C4-2B (cell line): ENCODE results near the gene ATP5PF.

Experiments used
- H3K27ac ChIP-seq: fragments of 450-650 bp; 2 replicates; pipeline ENCODE4 v1.5.1; 2017
- ZFX ChIP-seq: fragments of 450-650 bp; IDR thresholded peaks from 2 replicates; pipeline ENCODE4 v1.6.1; 2017
- TF ChIP-seq, protein P1 (sequence below): fragments of 450-650 bp; conservative IDR thresholded peaks from 2 replicates; pipeline ENCODE4 v1.5.1; 2017; ENCODE audit warnings: mild to moderate bottlenecking

The ATP5PF gene

DNA sequence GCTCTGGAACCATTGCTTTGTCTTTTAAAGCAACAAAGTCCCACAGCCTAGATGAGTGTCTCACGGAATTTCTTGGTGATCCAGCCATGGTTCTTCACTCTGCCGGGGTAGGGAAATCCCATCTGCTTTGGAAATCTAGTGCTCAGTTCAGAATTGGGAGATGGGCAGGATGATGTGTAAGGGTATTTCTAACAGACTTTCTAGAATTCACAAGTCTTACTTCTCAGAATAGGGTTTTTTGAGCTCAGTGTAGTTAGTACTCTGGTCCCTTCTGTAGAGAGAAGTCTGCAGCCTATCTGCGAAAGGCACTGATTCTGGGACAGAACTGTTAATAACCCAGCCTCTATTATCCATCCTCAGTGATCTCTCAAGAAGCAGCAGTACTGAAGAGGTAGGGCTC is 25.4 kb upstream of the ATP5PF start:
- H3K27ac ChIP-seq: no peak overlapping the region
- TF ChIP-seq, protein P1, sequence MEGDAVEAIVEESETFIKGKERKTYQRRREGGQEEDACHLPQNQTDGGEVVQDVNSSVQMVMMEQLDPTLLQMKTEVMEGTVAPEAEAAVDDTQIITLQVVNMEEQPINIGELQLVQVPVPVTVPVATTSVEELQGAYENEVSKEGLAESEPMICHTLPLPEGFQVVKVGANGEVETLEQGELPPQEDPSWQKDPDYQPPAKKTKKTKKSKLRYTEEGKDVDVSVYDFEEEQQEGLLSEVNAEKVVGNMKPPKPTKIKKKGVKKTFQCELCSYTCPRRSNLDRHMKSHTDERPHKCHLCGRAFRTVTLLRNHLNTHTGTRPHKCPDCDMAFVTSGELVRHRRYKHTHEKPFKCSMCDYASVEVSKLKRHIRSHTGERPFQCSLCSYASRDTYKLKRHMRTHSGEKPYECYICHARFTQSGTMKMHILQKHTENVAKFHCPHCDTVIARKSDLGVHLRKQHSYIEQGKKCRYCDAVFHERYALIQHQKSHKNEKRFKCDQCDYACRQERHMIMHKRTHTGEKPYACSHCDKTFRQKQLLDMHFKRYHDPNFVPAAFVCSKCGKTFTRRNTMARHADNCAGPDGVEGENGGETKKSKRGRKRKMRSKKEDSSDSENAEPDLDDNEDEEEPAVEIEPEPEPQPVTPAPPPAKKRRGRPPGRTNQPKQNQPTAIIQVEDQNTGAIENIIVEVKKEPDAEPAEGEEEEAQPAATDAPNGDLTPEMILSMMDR: no peak
- TF ChIP-seq ZFX: no peak

DNA sequence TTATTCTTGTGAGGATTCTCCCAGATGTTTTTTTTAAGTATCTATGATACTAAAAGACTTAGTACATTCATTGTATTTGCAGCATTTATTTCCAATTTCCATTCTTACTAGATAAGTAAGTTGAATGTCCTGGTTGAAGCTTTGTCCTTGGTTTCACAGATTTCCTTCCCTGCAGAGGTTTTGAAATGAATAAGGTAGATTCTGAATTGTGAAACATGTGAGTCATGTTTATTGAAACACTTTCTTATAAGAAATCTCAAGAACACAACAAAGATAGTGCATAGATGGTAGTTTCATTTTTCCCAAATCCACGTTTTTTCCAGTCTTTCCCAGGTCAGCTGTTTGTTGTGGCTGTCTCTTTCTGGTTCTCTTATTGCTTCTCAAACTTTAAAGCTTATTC is 24.9 kb upstream of the ATP5PF start:
- no peak overlapping the region for H3K27ac ChIP-seq
- TF ChIP-seq ZFX: no peak
- TF ChIP-seq, protein P1: no peak

DNA sequence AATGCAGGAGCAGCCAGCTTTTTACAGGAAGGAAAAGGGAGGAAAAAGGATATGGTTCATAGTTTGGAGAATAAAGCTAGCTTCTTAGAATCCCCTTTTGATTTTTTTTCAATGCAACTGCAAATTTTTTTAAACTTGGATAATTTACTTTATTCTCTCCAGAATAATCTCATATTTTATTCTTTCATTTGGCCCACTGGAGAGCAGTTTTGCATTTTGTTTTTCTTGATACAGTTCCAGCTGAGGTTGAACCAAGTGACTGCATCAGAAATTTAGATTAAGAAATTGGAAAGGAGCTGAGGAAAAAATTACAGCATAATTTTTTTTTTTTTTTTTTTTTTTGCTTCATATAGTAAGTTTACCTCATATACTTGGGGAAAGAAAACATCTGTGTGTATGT is 22.8 kb upstream of the ATP5PF start:
- TF ChIP-seq, protein P1: no peak
- TF ChIP-seq ZFX: no peak
- H3K27ac ChIP-seq: no peak overlapping the region

DNA sequence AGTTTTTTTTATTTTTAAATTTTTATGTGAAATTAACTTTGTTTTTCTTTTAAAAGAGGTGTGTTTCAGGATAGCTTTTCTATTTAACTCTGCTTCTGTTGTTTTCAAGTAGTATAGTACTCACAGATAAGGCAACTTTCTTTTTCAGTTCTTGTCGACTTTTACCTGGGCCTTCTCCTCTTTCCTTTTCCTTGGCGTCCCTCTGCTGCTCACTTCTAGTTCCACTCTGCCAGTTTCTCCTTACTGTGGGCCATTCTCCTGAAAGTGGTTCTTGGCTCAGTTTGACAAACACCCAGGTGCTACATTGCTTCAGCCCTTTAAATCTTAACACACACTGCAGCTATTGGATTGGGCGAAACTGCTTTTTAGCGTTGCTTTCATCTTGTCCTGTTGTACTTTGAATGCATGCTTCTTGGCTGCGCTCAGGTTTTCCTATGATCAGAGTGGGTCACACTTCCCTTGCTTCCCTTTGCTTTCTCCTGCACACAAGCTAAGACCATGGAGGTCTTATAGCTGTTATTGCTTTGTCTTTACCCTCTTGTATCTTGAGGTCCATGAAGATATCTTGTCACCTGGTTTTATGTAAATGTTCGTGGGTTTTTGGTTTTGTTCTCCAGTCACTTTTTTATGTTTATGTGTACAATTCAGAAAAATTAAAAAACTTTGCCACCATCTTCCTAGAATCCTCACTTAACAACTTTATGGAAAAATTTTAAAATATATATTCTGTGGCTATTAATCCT is 21.7 kb upstream of the ATP5PF start:
- H3K27ac ChIP-seq: no peak overlapping the region
- TF ChIP-seq, protein P1: no peak
- no peak for TF ChIP-seq ZFX

DNA sequence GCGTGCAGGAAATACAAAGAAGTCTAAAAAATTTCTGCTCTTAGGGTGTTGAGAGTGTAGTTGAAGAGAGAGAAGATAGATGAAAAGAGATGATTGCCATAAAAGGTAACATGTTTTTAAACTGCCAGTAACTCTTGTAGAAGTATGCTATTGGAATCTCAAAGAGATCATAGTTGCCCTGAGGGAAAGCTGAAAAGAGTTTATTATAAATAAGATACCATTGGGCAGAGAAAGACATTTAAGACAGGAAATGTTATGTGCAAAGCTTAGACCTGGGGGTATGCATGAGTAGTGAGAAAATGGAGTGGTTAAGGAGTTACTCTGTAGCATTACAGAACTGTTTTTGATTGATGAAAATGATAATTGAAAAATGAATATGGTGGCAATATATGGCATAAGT is 17.7 kb upstream of the ATP5PF start:
- TF ChIP-seq, protein P1: no peak
- no peak for TF ChIP-seq ZFX
- H3K27ac ChIP-seq: no peak overlapping the region

DNA sequence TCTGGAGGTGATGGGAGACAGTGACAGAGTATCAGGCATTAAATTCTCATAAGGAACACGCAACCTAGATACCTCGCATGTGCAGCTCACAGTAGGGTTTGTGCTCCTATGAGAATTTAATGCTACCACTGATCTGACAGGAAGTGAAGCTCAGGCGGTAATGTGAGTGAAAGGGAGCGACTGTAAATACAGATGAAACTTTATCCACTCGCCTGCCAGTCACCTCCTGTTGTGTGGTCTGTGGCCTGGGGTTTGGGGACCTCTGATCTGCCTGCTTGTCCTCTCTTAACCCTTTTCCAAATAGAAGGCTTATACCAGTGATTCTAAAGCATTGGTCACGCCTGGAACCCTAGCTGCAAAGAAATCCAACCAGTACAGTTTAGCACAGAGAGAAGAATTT is 15.4 kb upstream of the ATP5PF start:
- no peak for TF ChIP-seq ZFX
- TF ChIP-seq, protein P1: no peak
- no peak overlapping the region for H3K27ac ChIP-seq

DNA sequence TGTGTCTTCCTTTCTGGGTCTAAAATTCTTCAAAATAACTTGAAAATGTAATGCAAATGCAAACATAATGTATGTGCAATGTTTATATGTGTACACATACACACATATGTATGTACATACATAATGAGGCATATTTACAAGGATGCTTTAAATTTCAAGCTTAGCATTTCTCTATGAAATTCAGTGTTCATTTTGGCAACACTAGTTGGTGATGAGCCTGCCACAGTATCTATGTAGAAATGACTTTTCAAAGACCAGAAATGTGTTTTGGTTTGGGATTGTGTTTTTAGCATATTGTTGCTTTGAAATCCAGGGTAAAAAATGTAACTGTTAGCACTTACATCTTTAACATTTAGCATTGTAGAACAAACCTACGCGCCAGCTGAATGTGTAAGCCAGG is 10.2 kb upstream of the ATP5PF start:
- no peak for TF ChIP-seq ZFX
- TF ChIP-seq, protein P1: no peak
- no peak overlapping the region for H3K27ac ChIP-seq
